Endothelial cell of umbilical vein (primary cell): ENCODE results near the gene HOXB3. TPM values are rescaled to one million over a fixed set of nuclear protein-coding genes. Genes with fewer than 3 reads are reported as not detected.

Experiments used
- BruUV-seq: library from RNA; stranded (reverse); fragments of 400-500 nt; replicated peaks from 2 replicates; lab custom pipeline; 2021; lab: Mats Ljungman, UMichigan
- CTCF ChIA-PET: fragments of 300-600, 350-600 bp; sonication (Branson Sonifier 250); formaldehyde crosslinking; loops from one replicate; lab custom pipeline; 2021; ENCODE audit warnings: antibody characterized with exemption, inconsistent platforms; lab: Charles Lee
- POLR2A ChIA-PET: fragments of 300-600, 350-600 bp; sonication (Branson Sonifier 250); formaldehyde crosslinking; loops from one replicate; lab custom pipeline; 2021; ENCODE audit warnings: antibody characterized with exemption, inconsistent platforms; lab: Charles Lee
- DNase-seq: peaks from one replicate; pipeline ENCODE4 v3.0.0-alpha.2; 2011; ENCODE audit warnings: low read depth, low spot score
- FAIRE-seq: peaks from 2 replicates; lab custom pipeline; 2011; peaks lifted over from hg19 to GRCh38; lab: Jason Lieb, UNC
- H2AFZ ChIP-seq: 2 replicates; pipeline ENCODE4 v1.6.0; 2012; ENCODE audit warnings: low read depth, low read length, control low read depth, inconsistent platforms
- H3K27ac ChIP-seq: 2 replicates; pipeline ENCODE4 v1.5.1; 2011; ENCODE audit warnings: low read depth, mild to moderate bottlenecking, control low read depth, low read length, moderate library complexity; ENCODE audit not compliant: insufficient read depth
- H3K27me3 ChIP-seq, 2 experiments: 2 replicates each; pipeline versions ENCODE4 v1.6.0 to v1.6.1; 2011; ENCODE audit warnings: low read length in 2 of 2, mixed read lengths in 1 of 2; ENCODE audit not compliant: control insufficient read depth in 2 of 2, insufficient read depth in 2 of 2
- H3K36me3 ChIP-seq, 2 experiments: 2 replicates in 1 of 2; 3 replicates in 1 of 2; pipeline ENCODE4 v1.5.1; 2011; ENCODE audit warnings: low read length in 2 of 2, mild to moderate bottlenecking in 1 of 2, moderate library complexity in 1 of 2; ENCODE audit not compliant: control insufficient read depth in 2 of 2, insufficient read depth in 2 of 2; ENCODE audit errors: extremely low read depth in 1 of 2
- H3K4me1 ChIP-seq: 3 replicates; pipeline ENCODE4 v1.5.1; 2011; ENCODE audit warnings: mild to moderate bottlenecking, low read length; ENCODE audit not compliant: control insufficient read depth, insufficient read depth; ENCODE audit errors: extremely low read depth
- H3K4me2 ChIP-seq: 2 replicates; pipeline ENCODE4 v1.6.1; 2011; ENCODE audit warnings: low read length, control low read depth, mixed read lengths; ENCODE audit not compliant: insufficient read depth
- H3K4me3 ChIP-seq, 3 experiments: fragments of 200-600 bp in 1 of 3; sonication (generic), shearing (Covaris generic) in 1 of 3; replicated peaks in 1 of 3; 2 replicates each; pipeline ENCODE4 v1.5.1; 2011 to 2016; ENCODE audit warnings: control low read depth in 3 of 3, low read length in 3 of 3, mild to moderate bottlenecking in 2 of 3, inconsistent platforms in 1 of 3, low read depth in 1 of 3, moderate library complexity in 1 of 3; ENCODE audit not compliant: insufficient read depth in 1 of 3
- H3K79me2 ChIP-seq: 2 replicates; pipeline ENCODE4 v1.6.0; 2012; ENCODE audit warnings: low read length, inconsistent platforms; ENCODE audit not compliant: control insufficient read depth, insufficient read depth
- H3K9ac ChIP-seq: replicated peaks from 2 replicates; pipeline ENCODE3; 2011; ENCODE audit warnings: low read length, control low read depth; ENCODE audit not compliant: insufficient read depth; ENCODE audit errors: extremely low read depth
- H3K9me1 ChIP-seq: replicated peaks from 3 replicates; pipeline ENCODE4 v1.6.0; 2011; ENCODE audit warnings: mild to moderate bottlenecking, low read length; ENCODE audit not compliant: control insufficient read depth, insufficient read depth; ENCODE audit errors: extremely low read depth
- H3K9me3 ChIP-seq: replicated peaks from 2 replicates; pipeline ENCODE4 v1.5.1; 2012; ENCODE audit warnings: low read length, inconsistent platforms; ENCODE audit not compliant: control insufficient read depth, insufficient read depth
- H4K20me1 ChIP-seq: replicated peaks from 2 replicates; pipeline ENCODE3; 2011; ENCODE audit warnings: mild to moderate bottlenecking, low read length; ENCODE audit not compliant: control insufficient read depth, insufficient read depth; ENCODE audit errors: extremely low read depth
- CTCF ChIP-seq, 2 donors: IDR thresholded peaks; 1 replicate in 1 of 2; 2 replicates in 1 of 2; pipeline ENCODE4 v1.5.1; 2011; ENCODE audit warnings: low read length in 2 of 2, mild to moderate bottlenecking in 2 of 2, moderate library complexity in 2 of 2, control low read depth in 1 of 2, inconsistent platforms in 1 of 2, low read depth in 1 of 2; ENCODE audit not compliant: insufficient read depth in 1 of 2; ENCODE audit errors: extremely low read depth in 1 of 2
- EZH2 ChIP-seq: IDR thresholded peaks from 2 replicates; pipeline ENCODE4 v1.6.1; 2012; ENCODE audit warnings: borderline replicate concordance, low read depth, mild to moderate bottlenecking, moderate library complexity, low read length, inconsistent platforms; ENCODE audit not compliant: severe bottlenecking
- FOS ChIP-seq: IDR thresholded peaks from 2 replicates; pipeline ENCODE4 v1.6.1; 2011; ENCODE audit warnings: mild to moderate bottlenecking, low read length, moderate library complexity, borderline replicate concordance; ENCODE audit not compliant: insufficient read depth
- GATA2 ChIP-seq: IDR thresholded peaks from 2 replicates; pipeline ENCODE4 v1.7.0; 2011; ENCODE audit warnings: low read depth, mild to moderate bottlenecking, moderate library complexity, mixed read lengths, low read length; ENCODE audit not compliant: insufficient read length, insufficient read depth
- JUN ChIP-seq: IDR thresholded peaks from 2 replicates; pipeline ENCODE4 v1.6.1; 2011; ENCODE audit warnings: borderline replicate concordance, low read depth; ENCODE audit not compliant: insufficient read length, insufficient read depth
- MAX ChIP-seq: IDR thresholded peaks from 2 replicates; pipeline ENCODE4 v1.6.1; 2011; ENCODE audit not compliant: insufficient read depth, insufficient read length
- MYC ChIP-seq: IDR thresholded peaks from one replicate; pipeline ENCODE4 v1.6.1; 2011; ENCODE audit warnings: mild to moderate bottlenecking, low read depth, low read length
- POLR2A ChIP-seq: IDR thresholded peaks from 2 replicates; pipeline ENCODE4 v1.6.1; 2012; ENCODE audit warnings: low read depth, mild to moderate bottlenecking, control low read depth, low read length
- POLR2AphosphoS5 ChIP-seq: IDR thresholded peaks from 2 replicates; pipeline ENCODE4 v1.6.1; 2012; ENCODE audit warnings: low read depth, mild to moderate bottlenecking, control low read depth, low read length, moderate library complexity; ENCODE audit not compliant: insufficient read depth
- dilution Hi-C: fragments of 300-500 bp; cut with MboI; formaldehyde crosslinking; loops from one replicate; pipeline ENCODE4 v1.15.0; 2019; ENCODE audit warnings: low sequenced_read_pairs; ENCODE audit not compliant: extremely low pct_ligation_motif_present
- intact Hi-C: fragments of 100-400 bp; cut with micrococcal nuclease; formaldehyde crosslinking; loops from one replicate; pipeline ENCODE4 v1.10.0; 2022
- polyA plus RNA-seq, 4 experiments: library from polyadenylated mRNA; depleted of rRNA in 3 of 4; stranded (reverse) in 3 of 4; unstranded in 1 of 4; fragments of >200 nt; gene quantifications; 2 replicates each; pipeline versions ENCODE4 v1.2.1 to v1.2.3, GENCODE V29; 2011 to 2012; ENCODE audit warnings: missing spikeins in 1 of 4
- total RNA-seq: library from RNA; stranded (reverse); gene quantifications from 2 replicates; pipeline ENCODE4 v1.2.3, GENCODE V29; 2021

The HOXB3 gene
- total and polyA plus RNA-seq, 2 donors (not counting 3 experiments of a cell fraction or from before 2014, with no cell fraction given) = 29.6 to 56.6 TPM

GRCh38 chr17:48588528-48588927 lies 1.5 kb downstream of the HOXB3 start:
- no peaks in the 10 kb centered on the region for H3K9me3 ChIP-seq
- no peak overlapping the region for H2AFZ ChIP-seq
- H3K9ac ChIP-seq = no peak overlapping the region
- CTCF ChIA-PET = interaction anchor here (1.1 to 2.3 kb wide), 11 partner anchors 9 to 373 kb away, joined by 3 to 22 read pairs (median 4); no protein-coding TSS in a partner anchor
- peaks cover 0 to 8% of the 10 kb centered on the region in 2 experiments for H3K36me3 ChIP-seq
- intact Hi-C loops = no loop called here
- dilution Hi-C loops = no loop called here
- TF ChIP-seq GATA2 (no peak), FOS (no peak), POLR2A (no peak), CTCF (IDR thresholded peaks at IDR 0.05; ENCODE audit: extremely low read depth in 1 of 2, insufficient read depth in 1 of 2, low read depth in 1 of 2, low read length in 2 of 2) (no peak), MYC (no peak), POLR2AphosphoS5 (no peak), MAX (no peak), EZH2 (no peak), JUN (no peak)
- H3K4me1 ChIP-seq = peaks cover 41% of the 10 kb centered on the region
- DNase-seq = no peak
- H3K27ac ChIP-seq = no peak overlapping the region
- no TSS peak for BruUV-seq
- POLR2A ChIA-PET = no interaction called here
- H4K20me1 ChIP-seq = no peaks in the 10 kb centered on the region
- H3K4me2 ChIP-seq = no peak overlapping the region
- H3K27me3 ChIP-seq = no peaks in the 10 kb centered on the region
- FAIRE-seq = peak; percentile 55
- no peaks in the 10 kb centered on the region for H3K9me1 ChIP-seq
- peaks cover 37% of the 10 kb centered on the region for H3K79me2 ChIP-seq
- no peak overlapping the region for H3K4me3 ChIP-seq
